HepG2 (cell line): ENCODE measurements around the gene SBK2. TPM values are rescaled to one million over a fixed set of nuclear protein-coding genes. Genes with fewer than 3 reads are reported as not detected.

Source experiments
- BORCS8-MEF2B ChIP-seq: sonication (generic); formaldehyde crosslinking; IDR thresholded peaks from 2 replicates; pipeline ENCODE4 v1.8.0; 2022; ENCODE audit warnings: mild to moderate bottlenecking, missing genetic modification reagents
- FIP1L1 ChIP-seq: fragments of 200-400 bp; formaldehyde crosslinking; IDR thresholded peaks from 2 replicates; pipeline ENCODE4 v1.6.1; 2018; ENCODE audit warnings: low read depth, mild to moderate bottlenecking, low read length, moderate library complexity, borderline replicate concordance; ENCODE audit not compliant: insufficient read depth
- FOXA3 ChIP-seq: IDR thresholded peaks from 2 replicates; pipeline ENCODE4 v1.6.1; 2016; ENCODE audit warnings: missing genetic modification reagents, missing compliant biosample characterization
- GABPB1 ChIP-seq: IDR thresholded peaks from 2 replicates; pipeline ENCODE4 v1.6.1; 2016; ENCODE audit warnings: mild to moderate bottlenecking, missing genetic modification reagents, moderate library complexity, missing compliant biosample characterization
- LRRFIP1 ChIP-seq: sonication (generic); formaldehyde crosslinking; conservative IDR thresholded peaks from 2 replicates; pipeline ENCODE4 v1.4.0; 2020; ENCODE audit warnings: missing genetic modification reagents
- NR2C2 ChIP-seq: sonication (generic); formaldehyde crosslinking; IDR thresholded peaks from 2 replicates; pipeline ENCODE4 v1.4.0; 2020; ENCODE audit warnings: missing genetic modification reagents, mild to moderate bottlenecking, moderate library complexity, borderline replicate concordance
- SALL2 ChIP-seq: sonication (generic); formaldehyde crosslinking; IDR thresholded peaks from 2 replicates; pipeline ENCODE4 v1.8.1; 2023; ENCODE audit warnings: mild to moderate bottlenecking, missing genetic modification reagents, inconsistent platforms
- SKI ChIP-seq: fragments of 450-650 bp; IDR thresholded peaks from one replicate; pipeline ENCODE4 v1.6.1; 2018; ENCODE audit warnings: mild to moderate bottlenecking; ENCODE audit not compliant: partially characterized antibody
- SOX6 ChIP-seq, 2 experiments: fragments of 450-650 bp in 1 of 2; sonication (generic) in 1 of 2; formaldehyde crosslinking in 1 of 2; IDR thresholded peaks; 2 replicates each; pipeline versions ENCODE4 v1.4.0 to v1.6.1; 2017 to 2020; ENCODE audit warnings: antibody characterized with exemption in 1 of 2, mild to moderate bottlenecking in 1 of 2, missing genetic modification reagents in 1 of 2
- TOE1 ChIP-seq: sonication (generic); formaldehyde crosslinking; IDR thresholded peaks from 2 replicates; pipeline ENCODE4 v1.4.0; 2020; ENCODE audit warnings: mild to moderate bottlenecking, missing genetic modification reagents
- ZFYVE20 ChIP-seq: sonication (generic); formaldehyde crosslinking; IDR thresholded peaks from 2 replicates; pipeline ENCODE4 v1.8.0; 2023; ENCODE audit warnings: low read depth, mild to moderate bottlenecking, moderate library complexity, missing genetic modification reagents, borderline replicate concordance
- ZNF160 ChIP-seq: sonication (generic); formaldehyde crosslinking; IDR thresholded peaks from 2 replicates; pipeline ENCODE4 v1.8.0; 2022; ENCODE audit warnings: mild to moderate bottlenecking, inconsistent platforms, missing genetic modification reagents
- ZNF17 ChIP-seq: sonication (generic); formaldehyde crosslinking; IDR thresholded peaks from 2 replicates; pipeline ENCODE4 v1.5.0; 2020; ENCODE audit warnings: mild to moderate bottlenecking, missing genetic modification reagents
- ZNF20 ChIP-seq: sonication (generic); formaldehyde crosslinking; IDR thresholded peaks from 2 replicates; pipeline ENCODE4 v1.4.0; 2020; ENCODE audit warnings: mild to moderate bottlenecking, moderate library complexity, missing genetic modification reagents
- ZNF407 ChIP-seq: sonication (generic); formaldehyde crosslinking; IDR thresholded peaks from one replicate; pipeline ENCODE4 v1.5.1; 2020; ENCODE audit warnings: mild to moderate bottlenecking, missing genetic modification reagents; ENCODE audit errors: not compliant biosample characterization
- ZNF556 ChIP-seq: sonication (generic); formaldehyde crosslinking; IDR thresholded peaks from 2 replicates; pipeline ENCODE4 v1.4.0; 2020; ENCODE audit warnings: mild to moderate bottlenecking, missing genetic modification reagents, borderline replicate concordance
- ZNF691 ChIP-seq: sonication (generic); formaldehyde crosslinking; IDR thresholded peaks from 2 replicates; pipeline ENCODE4 v1.4.0; 2020; ENCODE audit warnings: missing genetic modification reagents, low read depth, mild to moderate bottlenecking, borderline replicate concordance
- ZZZ3 ChIP-seq: sonication (generic); formaldehyde crosslinking; IDR thresholded peaks from 2 replicates; pipeline ENCODE4 v1.4.0; 2020; ENCODE audit warnings: missing genetic modification reagents, mild to moderate bottlenecking, borderline replicate concordance
- polyA plus RNA-seq, 8 experiments: library from polyadenylated mRNA; depleted of rRNA in 3 of 8; stranded (reverse) in 7 of 8; unstranded in 1 of 8; fragments of >200 nt; fragmentation: Illumina TruSeq in 4 of 8; extraction: Trizol in 4 of 8; gene quantifications; 2 replicates each; pipeline versions ENCODE4 v1.2.1 to v1.2.3, GENCODE V29; 2011 to 2016; ENCODE audit warnings: low read depth in 4 of 8, missing spikeins in 1 of 8, mixed read lengths in 1 of 8; ENCODE audit not compliant: insufficient read depth in 1 of 8
- total RNA-seq, 5 experiments: library from RNA; depleted of rRNA; stranded (reverse); fragments of >200 nt; fragmentation: Illumina TruSeq; extraction: Trizol; gene quantifications; 2 replicates each; pipeline ENCODE4 v1.2.3, GENCODE V29; 2016; ENCODE audit warnings: low read depth in 1 of 5

The SBK2 gene
- total and polyA plus RNA-seq, 2 of the 13 experiments (the other 11 are each of a cell fraction or from before 2014, with no cell fraction given) = 0.24 TPM; not detected in 1

DNA sequence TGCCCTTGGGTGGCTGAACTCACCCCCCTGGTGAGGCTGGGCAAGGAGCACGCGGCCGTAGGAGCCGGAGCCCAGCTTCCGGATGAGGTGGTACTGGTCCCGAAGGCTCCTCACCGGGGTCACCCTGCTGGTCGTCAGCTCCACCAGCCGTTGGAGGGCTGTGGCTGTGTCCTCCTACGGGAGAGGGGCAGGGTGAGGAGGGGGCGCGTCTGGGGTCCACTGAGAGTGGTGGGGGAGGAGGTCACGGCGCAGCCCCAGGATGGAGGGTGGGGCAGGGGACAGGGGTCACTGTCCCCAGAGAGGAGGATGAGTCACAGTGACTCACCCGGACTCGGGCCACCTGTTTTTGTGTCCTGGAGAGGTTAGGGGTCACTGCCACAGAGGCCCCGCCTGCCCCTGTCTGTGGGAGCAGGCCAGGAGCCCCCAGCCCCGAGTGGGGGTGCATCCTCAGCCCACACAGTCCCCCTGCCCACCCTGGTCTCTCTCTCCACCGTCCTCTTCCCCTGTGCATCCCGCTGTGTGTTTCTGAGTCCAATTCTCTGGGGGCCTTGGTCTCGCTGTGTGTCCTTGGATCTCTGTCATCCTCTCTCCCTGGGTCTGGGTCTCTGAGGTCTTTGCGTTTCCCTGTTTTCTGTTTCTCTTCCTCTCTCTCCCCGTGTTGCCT lies 8.0 kb upstream of the SBK2 start (continued):
- TF ChIP-seq ZNF407 (CRISPR knock-in tag) (no peak), ZZZ3 (no peak), ZNF691 (CRISPR knock-in tag) (no peak), ZNF556 (CRISPR knock-in tag) (no peak), ZFYVE20 (CRISPR knock-in tag) (no peak), SKI (peak; percentile 72), SALL2 (CRISPR knock-in tag) (no peak), BORCS8-MEF2B (no peak), ZNF17 (CRISPR knock-in tag) (no peak), GABPB1 (CRISPR knock-in tag) (peak; percentile 72; the same call in 1 of the 2 replicates), LRRFIP1 (CRISPR knock-in tag) (no peak), TOE1 (no peak), FOXA3 (CRISPR knock-in tag) (no peak), ZNF160 (CRISPR knock-in tag) (no peak), ZNF20 (CRISPR knock-in tag) (no peak), NR2C2 (peak; percentile 86), FIP1L1 (no peak), SOX6 (IDR thresholded peaks at IDR 0.05) (no peak), SOX6 (CRISPR knock-in tag; IDR thresholded peaks at IDR 0.05) (peak; percentile 45)
